ENCODE results near the gene LMF1.

GRCh38 chr16:933581-933980 lies 37.2 kb downstream of the LMF1 start:
- TF ChIP-seq POLR2A (IDR thresholded peaks at IDR 0.05; ENCODE audit: low read length) = no peak
- no peak for TF ChIP-seq GATA1 (IDR thresholded peaks at IDR 0.05; ENCODE audit: low read depth, low read length)
